Measurements from ENCODE around the gene AKAIN1. TPM values are rescaled to one million over a fixed set of nuclear protein-coding genes. Genes with fewer than 3 reads are reported as not detected.

Gene AKAIN1
- total and polyA plus RNA-seq, 2 experiments from 2014 or later: not detected

Other genes starting within 250 kb of the AKAIN1 start
- gene ZBTB14, start 98.5 kb upstream of the AKAIN1 start, total RNA-seq (2014; rRNA removed; shearing (Covaris generic)): 14.0 and 16.8 TPM in 2 replicates
- 5.2 and 6.0 TPM in 2 replicates for gene ZBTB14, start 98.5 kb upstream of the AKAIN1 start, polyA plus RNA-seq (2016; fragmentation: Nextera tagmentation; extraction: Ambion mirVana)

All from GM23338 (cell line).